Activated CD4-positive, alpha-beta memory T cell treated with anti-CD3 and anti-CD28 coated beads, Interleukin-2, amount 10 ng/mL, durations not matched to agents 7 days and 5 days (primary cell): ENCODE results near the gene CACNA1H. TPM values are rescaled to one million over a fixed set of nuclear protein-coding genes. Genes with fewer than 3 reads are reported as not detected.

ENCODE experiments used
- CTCF ChIA-PET: fragments of 350-600 bp; sonication (Branson Sonifier 250); formaldehyde crosslinking; loops from one replicate; lab custom pipeline; 2021; ENCODE audit warnings: antibody characterized with exemption, inconsistent platforms; lab: Charles Lee
- POLR2A ChIA-PET: fragments of 350-600 bp; sonication (Branson Sonifier 250); formaldehyde crosslinking; loops from one replicate; lab custom pipeline; 2021; ENCODE audit warnings: antibody characterized with exemption; lab: Charles Lee
- DNase-seq: peaks from one replicate; pipeline ENCODE4 v3.0.0-alpha.2; 2020
- H3K27ac Mint-ChIP-seq: one replicate; pipeline ENCODE4 v1.8.0; 2021; ENCODE audit warnings: mild to moderate bottlenecking, mixed read lengths
- H3K27me3 Mint-ChIP-seq: one replicate; pipeline ENCODE4 v1.8.0; 2021; ENCODE audit warnings: mixed read lengths
- H3K36me3 Mint-ChIP-seq: one replicate; pipeline ENCODE4 v1.8.0; 2021; ENCODE audit warnings: low read depth, mixed read lengths
- H3K4me1 Mint-ChIP-seq: one replicate; pipeline ENCODE4 v1.8.0; 2021; ENCODE audit warnings: mixed read lengths
- H3K4me3 Mint-ChIP-seq: one replicate; pipeline ENCODE4 v1.8.0; 2021; ENCODE audit warnings: mild to moderate bottlenecking, mixed read lengths
- H3K9me3 Mint-ChIP-seq: one replicate; pipeline ENCODE4 v1.8.0; 2021; ENCODE audit warnings: mixed read lengths
- total RNA-seq, 2 experiments: library from RNA; stranded (reverse); gene quantifications; one replicate each; pipeline ENCODE4 v1.2.3, GENCODE V29; 2021

Gene CACNA1H
- total RNA-seq, 2 experiments from 2014 or later, result 0.58 to 0.83 TPM

- H3K36me3 Mint-ChIP-seq, result no peaks in the 10 kb centered on the region
- no peaks in the 10 kb centered on the region for H3K9me3 Mint-ChIP-seq
- no peaks in the 10 kb centered on the region for H3K4me1 Mint-ChIP-seq
- no peak overlapping the region for H3K27ac Mint-ChIP-seq
- no peak for DNase-seq
- H3K4me3 Mint-ChIP-seq, result no peak overlapping the region
- POLR2A ChIA-PET, result no interaction called here
- CTCF ChIA-PET, result no interaction called here
- no peaks in the 10 kb centered on the region for H3K27me3 Mint-ChIP-seq
Measured at GRCh38 chr16:1126586-1126985, 26.3 kb upstream of the CACNA1H start.

GRCh38 chr16:1127101-1127500 lies 25.8 kb upstream of the CACNA1H start:
- Mint-ChIP-seq H3K4me3 (no peak overlapping the region), H3K27ac (no peak overlapping the region), H3K36me3 (no peaks in the 10 kb centered on the region), H3K27me3 (no peaks in the 10 kb centered on the region), H3K4me1 (no peaks in the 10 kb centered on the region), H3K9me3 (no peaks in the 10 kb centered on the region)
- ChIA-PET CTCF (no interaction called here), POLR2A (no interaction called here)
- DNase-seq, result no peak

- no peaks in the 10 kb centered on the region for H3K36me3 Mint-ChIP-seq
- no peaks in the 10 kb centered on the region for H3K4me1 Mint-ChIP-seq
- ChIA-PET POLR2A (no interaction called here), CTCF (no interaction called here)
- no peaks in the 10 kb centered on the region for H3K9me3 Mint-ChIP-seq
- H3K27ac Mint-ChIP-seq, result no peak overlapping the region
- H3K4me3 Mint-ChIP-seq, result no peak overlapping the region
- H3K27me3 Mint-ChIP-seq, result no peaks in the 10 kb centered on the region
- DNase-seq, result no peak
Measured at GRCh38 chr16:1127971-1128715, 24.8 kb upstream of the CACNA1H start.

- H3K27me3 Mint-ChIP-seq, result no peaks in the 10 kb centered on the region
- ChIA-PET CTCF (no interaction called here), POLR2A (no interaction called here)
Measured at GRCh38 chr16:1129106-1129960, 23.6 kb upstream of the CACNA1H start.

GRCh38 chr16:1130382-1130781 lies 22.5 kb upstream of the CACNA1H start:
- Mint-ChIP-seq H3K36me3 (no peaks in the 10 kb centered on the region), H3K4me3 (no peak overlapping the region), H3K9me3 (no peaks in the 10 kb centered on the region), H3K27me3 (no peaks in the 10 kb centered on the region), H3K4me1 (no peaks in the 10 kb centered on the region), H3K27ac (no peak overlapping the region)
- CTCF ChIA-PET, result no interaction called here
- DNase-seq, result no peak
- POLR2A ChIA-PET, result no interaction called here

More at GRCh38 chr16:1129106-1129960, 23.6 kb upstream of the CACNA1H start:
- no peaks in the 10 kb centered on the region for H3K36me3 Mint-ChIP-seq
- no peaks in the 10 kb centered on the region for H3K4me1 Mint-ChIP-seq
- no peak overlapping the region for H3K4me3 Mint-ChIP-seq
- H3K27ac Mint-ChIP-seq, result no peak overlapping the region
- no peak for DNase-seq
- H3K9me3 Mint-ChIP-seq, result no peaks in the 10 kb centered on the region

GRCh38 chr16:1131378-1131994 lies 21.4 kb upstream of the CACNA1H start:
- H3K9me3 Mint-ChIP-seq, result no peaks in the 10 kb centered on the region
- no peaks in the 10 kb centered on the region for H3K36me3 Mint-ChIP-seq
- no peaks in the 10 kb centered on the region for H3K4me1 Mint-ChIP-seq
- DNase-seq, result no peak
- ChIA-PET POLR2A (no interaction called here), CTCF (no interaction called here)
- no peak overlapping the region for H3K4me3 Mint-ChIP-seq
- no peak overlapping the region for H3K27ac Mint-ChIP-seq
- no peaks in the 10 kb centered on the region for H3K27me3 Mint-ChIP-seq

- H3K27ac Mint-ChIP-seq, result no peak overlapping the region
Measured at GRCh38 chr16:1132431-1132830, 20.5 kb upstream of the CACNA1H start.

GRCh38 chr16:1133271-1133670 lies 19.6 kb upstream of the CACNA1H start:
- Mint-ChIP-seq H3K27me3 (no peaks in the 10 kb centered on the region), H3K4me3 (no peak overlapping the region), H3K9me3 (no peaks in the 10 kb centered on the region), H3K4me1 (no peaks in the 10 kb centered on the region), H3K36me3 (no peaks in the 10 kb centered on the region), H3K27ac (no peak overlapping the region)
- POLR2A ChIA-PET, result no interaction called here
- no peak for DNase-seq
- CTCF ChIA-PET, result no interaction called here

More at GRCh38 chr16:1132431-1132830, 20.5 kb upstream of the CACNA1H start:
- ChIA-PET POLR2A (no interaction called here), CTCF (no interaction called here)
- Mint-ChIP-seq H3K9me3 (no peaks in the 10 kb centered on the region), H3K36me3 (no peaks in the 10 kb centered on the region), H3K4me1 (no peaks in the 10 kb centered on the region), H3K4me3 (no peak overlapping the region), H3K27me3 (no peaks in the 10 kb centered on the region)
- no peak for DNase-seq

GRCh38 chr16:1133810-1134520 lies 18.9 kb upstream of the CACNA1H start:
- Mint-ChIP-seq H3K27ac (no peak overlapping the region), H3K9me3 (no peaks in the 10 kb centered on the region), H3K36me3 (no peaks in the 10 kb centered on the region), H3K4me3 (no peak overlapping the region), H3K27me3 (no peaks in the 10 kb centered on the region), H3K4me1 (no peaks in the 10 kb centered on the region)
- no peak for DNase-seq
- ChIA-PET CTCF (no interaction called here), POLR2A (no interaction called here)

- Mint-ChIP-seq H3K4me1 (no peaks in the 10 kb centered on the region), H3K27ac (no peak overlapping the region), H3K4me3 (no peak overlapping the region), H3K27me3 (no peaks in the 10 kb centered on the region), H3K9me3 (no peaks in the 10 kb centered on the region), H3K36me3 (no peaks in the 10 kb centered on the region)
- CTCF ChIA-PET, result no interaction called here
- no peak for DNase-seq
- POLR2A ChIA-PET, result no interaction called here
Measured at GRCh38 chr16:1134776-1135458, 18.0 kb upstream of the CACNA1H start.

GRCh38 chr16:1135459-1135825 lies 17.5 kb upstream of the CACNA1H start:
- POLR2A ChIA-PET, result no interaction called here
- no peaks in the 10 kb centered on the region for H3K9me3 Mint-ChIP-seq
- CTCF ChIA-PET, result no interaction called here
- no peaks in the 10 kb centered on the region for H3K36me3 Mint-ChIP-seq
- H3K4me3 Mint-ChIP-seq, result no peak overlapping the region
- H3K27me3 Mint-ChIP-seq, result no peaks in the 10 kb centered on the region
- no peak for DNase-seq
- H3K27ac Mint-ChIP-seq, result no peak overlapping the region
- no peaks in the 10 kb centered on the region for H3K4me1 Mint-ChIP-seq

- POLR2A ChIA-PET, result no interaction called here
- no peak for DNase-seq
- Mint-ChIP-seq H3K4me1 (no peaks in the 10 kb centered on the region), H3K27me3 (no peaks in the 10 kb centered on the region), H3K4me3 (no peak overlapping the region), H3K36me3 (no peaks in the 10 kb centered on the region), H3K27ac (no peak overlapping the region), H3K9me3 (no peaks in the 10 kb centered on the region)
- CTCF ChIA-PET, result no interaction called here
Measured at GRCh38 chr16:1137604-1138003, 15.3 kb upstream of the CACNA1H start.
